Mammary epithelial cell (primary cell): Measurements from ENCODE around the gene NUDC.

ENCODE experiments used
- EZH2 ChIP-seq: IDR thresholded peaks from 2 replicates; pipeline ENCODE4 v1.6.1; 2012; ENCODE audit warnings: low read length, inconsistent platforms, borderline replicate concordance
- TF ChIP-seq, protein P1 (sequence below), 2 donors: IDR thresholded peaks in 1 of 2; conservative IDR thresholded peaks in 1 of 2; 2 replicates each; pipeline ENCODE4 v1.5.1; 2011 to 2012; ENCODE audit warnings: inconsistent platforms in 2 of 2, low read length in 2 of 2, mild to moderate bottlenecking in 2 of 2, control low read depth in 1 of 2, low read depth in 1 of 2; ENCODE audit not compliant: insufficient read depth in 1 of 2; ENCODE audit errors: extremely low read depth in 1 of 2

DNA sequence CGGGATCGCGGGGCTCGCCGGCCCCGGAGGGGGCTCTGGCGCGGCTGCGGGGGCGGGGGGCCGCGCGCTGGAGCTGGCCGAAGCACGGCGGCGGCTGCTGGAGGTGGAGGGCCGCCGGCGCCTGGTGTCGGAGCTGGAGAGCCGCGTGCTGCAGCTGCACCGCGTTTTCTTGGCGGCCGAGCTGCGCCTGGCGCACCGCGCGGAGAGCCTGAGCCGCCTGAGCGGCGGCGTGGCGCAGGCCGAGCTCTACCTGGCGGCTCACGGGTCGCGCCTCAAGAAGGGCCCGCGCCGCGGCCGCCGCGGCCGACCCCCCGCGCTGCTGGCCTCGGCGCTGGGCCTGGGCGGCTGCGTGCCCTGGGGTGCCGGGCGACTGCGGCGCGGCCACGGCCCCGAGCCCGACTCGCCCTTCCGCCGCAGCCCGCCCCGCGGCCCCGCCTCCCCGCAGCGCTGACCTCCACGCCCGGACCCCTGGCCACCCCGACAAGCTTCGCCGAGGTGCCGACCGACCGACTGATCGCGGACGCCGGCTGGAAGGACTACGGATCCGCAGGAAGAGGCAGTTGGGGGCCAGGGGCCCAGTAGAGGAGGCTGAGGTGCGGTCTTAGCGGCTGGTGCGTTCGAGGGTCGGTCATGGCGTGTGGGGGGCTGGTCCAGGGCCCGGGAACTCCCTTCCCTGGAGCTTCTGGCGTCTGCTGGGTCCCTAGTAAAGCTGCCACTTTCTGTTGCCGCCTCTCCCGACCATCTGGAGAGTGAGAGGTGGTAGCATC, 72.7 kb downstream of the NUDC start:
- TF ChIP-seq, protein P1, sequence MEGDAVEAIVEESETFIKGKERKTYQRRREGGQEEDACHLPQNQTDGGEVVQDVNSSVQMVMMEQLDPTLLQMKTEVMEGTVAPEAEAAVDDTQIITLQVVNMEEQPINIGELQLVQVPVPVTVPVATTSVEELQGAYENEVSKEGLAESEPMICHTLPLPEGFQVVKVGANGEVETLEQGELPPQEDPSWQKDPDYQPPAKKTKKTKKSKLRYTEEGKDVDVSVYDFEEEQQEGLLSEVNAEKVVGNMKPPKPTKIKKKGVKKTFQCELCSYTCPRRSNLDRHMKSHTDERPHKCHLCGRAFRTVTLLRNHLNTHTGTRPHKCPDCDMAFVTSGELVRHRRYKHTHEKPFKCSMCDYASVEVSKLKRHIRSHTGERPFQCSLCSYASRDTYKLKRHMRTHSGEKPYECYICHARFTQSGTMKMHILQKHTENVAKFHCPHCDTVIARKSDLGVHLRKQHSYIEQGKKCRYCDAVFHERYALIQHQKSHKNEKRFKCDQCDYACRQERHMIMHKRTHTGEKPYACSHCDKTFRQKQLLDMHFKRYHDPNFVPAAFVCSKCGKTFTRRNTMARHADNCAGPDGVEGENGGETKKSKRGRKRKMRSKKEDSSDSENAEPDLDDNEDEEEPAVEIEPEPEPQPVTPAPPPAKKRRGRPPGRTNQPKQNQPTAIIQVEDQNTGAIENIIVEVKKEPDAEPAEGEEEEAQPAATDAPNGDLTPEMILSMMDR (conservative IDR thresholded peaks at IDR 0.05 in 1 of 2, IDR thresholded peaks at IDR 0.05 in 1 of 2; ENCODE audit: extremely low read depth in 1 of 2, insufficient read depth in 1 of 2, low read depth in 1 of 2, low read length in 2 of 2) = no peak
- TF ChIP-seq EZH2 = no peak
